Chondrocyte (in vitro differentiated cells): ENCODE measurements around the gene LSM14B. TPM values are rescaled to one million over a fixed set of nuclear protein-coding genes. Genes with fewer than 3 reads are reported as not detected.

Source experiments
- DNase-seq: peaks from one replicate; pipeline ENCODE4 v3.0.0; 2021; ENCODE audit warnings: mixed read lengths, low spot score
- H3K27ac Mint-ChIP-seq: one replicate; pipeline ENCODE4 v1.8.0; 2021; ENCODE audit warnings: mild to moderate bottlenecking, moderate library complexity, mixed read lengths; ENCODE audit not compliant: unreplicated experiment
- H3K27me3 Mint-ChIP-seq: 2 replicates; pipeline ENCODE4 v1.8.0; 2021; ENCODE audit warnings: low read depth, mixed read lengths
- H3K36me3 Mint-ChIP-seq: 2 replicates; pipeline ENCODE4 v1.8.0; 2021; ENCODE audit warnings: low read depth, mixed read lengths
- H3K4me1 Mint-ChIP-seq: 2 replicates; pipeline ENCODE4 v1.8.0; 2021; ENCODE audit warnings: low read depth, mild to moderate bottlenecking, mixed read lengths
- H3K4me3 Mint-ChIP-seq: one replicate; pipeline ENCODE4 v1.8.0; 2021; ENCODE audit warnings: mild to moderate bottlenecking, moderate library complexity, mixed read lengths; ENCODE audit not compliant: unreplicated experiment
- H3K9me3 Mint-ChIP-seq: 2 replicates; pipeline ENCODE4 v1.8.0; 2021; ENCODE audit warnings: low read depth, mixed read lengths
- CTCF ChIP-seq: fragments of 200-600 bp; sonication (generic); IDR thresholded peaks from 2 replicates; pipeline ENCODE4 v1.5.0; 2021; ENCODE audit warnings: antibody characterized with exemption, mild to moderate bottlenecking, moderate library complexity
- total RNA-seq: library from RNA; stranded (reverse); gene quantifications from 3 replicates; pipeline ENCODE4 v1.2.1, GENCODE V29; 2021

Gene LSM14B
- total RNA-seq, 1 donor from 2014 or later: 48.6 TPM

GRCh38 chr20:62179162-62179504 is 56.9 kb downstream of the LSM14B start:
- peaks cover 7% of the 10 kb centered on the region for H3K36me3 Mint-ChIP-seq
- no peaks in the 10 kb centered on the region for H3K27me3 Mint-ChIP-seq
- H3K4me3 Mint-ChIP-seq: no peak overlapping the region
- TF ChIP-seq CTCF: no peak
- peak; percentile 27 for DNase-seq
- H3K27ac Mint-ChIP-seq: no peak overlapping the region
- no peaks in the 10 kb centered on the region for H3K9me3 Mint-ChIP-seq
- peaks cover 18% of the 10 kb centered on the region for H3K4me1 Mint-ChIP-seq

GRCh38 chr20:62181808-62182207 is 59.5 kb downstream of the LSM14B start:
- no peak for TF ChIP-seq CTCF
- Mint-ChIP-seq H3K27me3 (no peaks in the 10 kb centered on the region), H3K4me3 (peak overlapping the region; percentile 86), H3K27ac (peak overlapping the region; percentile 91), H3K9me3 (no peaks in the 10 kb centered on the region), H3K36me3 (no peaks in the 10 kb centered on the region), H3K4me1 (peaks cover 35% of the 10 kb centered on the region)
- no peak for DNase-seq

GRCh38 chr20:62182469-62183425 is 60.5 kb downstream of the LSM14B start, which contains the start of gene MTG2:
MTG2 (plus strand) TSS chr20:62183028; CDS start chr20:62193421, 10,393 bp downstream.
- peak; percentile 97 for DNase-seq
- no peaks in the 10 kb centered on the region for H3K27me3 Mint-ChIP-seq
- H3K9me3 Mint-ChIP-seq: no peaks in the 10 kb centered on the region
- peaks cover 44% of the 10 kb centered on the region for H3K4me1 Mint-ChIP-seq
- peak within 1 kb of the TSS; percentile 91 for H3K27ac Mint-ChIP-seq
- H3K4me3 Mint-ChIP-seq: peak within 1 kb of the TSS; percentile 86
- H3K36me3 Mint-ChIP-seq: no peaks in the 10 kb centered on the region
- peak; percentile 23 for TF ChIP-seq CTCF

- no peak for TF ChIP-seq CTCF
- Mint-ChIP-seq H3K27me3 (no peaks in the 10 kb centered on the region), H3K4me3 (peak overlapping the region; percentile 86), H3K4me1 (peaks cover 49% of the 10 kb centered on the region), H3K27ac (peak overlapping the region; percentile 91), H3K36me3 (no peaks in the 10 kb centered on the region), H3K9me3 (no peaks in the 10 kb centered on the region)
- peak; percentile 8 for DNase-seq
These were observed 61.3 kb downstream of the LSM14B start for GRCh38 chr20:62183426-62184142.

Other genes starting within 250 kb of the LSM14B start
- gene TAF4, start 56.6 kb upstream of the LSM14B start, total RNA-seq: 11.5 to 16.3 TPM (median 14.8 TPM) in 3 replicates
- 218 to 238 TPM (median 226 TPM) in 3 replicates for gene PSMA7, start 20.9 kb downstream of the LSM14B start, total RNA-seq
- 13.3 to 14.8 TPM (median 13.4 TPM) in 3 replicates for gene SS18L1, start 21.3 kb downstream of the LSM14B start, total RNA-seq
- 22.3 to 28.3 TPM (median 22.6 TPM) in 3 replicates for gene MTG2, start 60.6 kb downstream of the LSM14B start, total RNA-seq
- not detected in 3 replicates for gene HRH3, start 97.8 kb downstream of the LSM14B start, total RNA-seq
- 44.4 to 49.0 TPM (median 48.3 TPM) in 3 replicates for gene OSBPL2, start 116.0 kb downstream of the LSM14B start, total RNA-seq
- gene ADRM1, start 180.5 kb downstream of the LSM14B start, total RNA-seq: 83.0 to 94.7 TPM (median 87.2 TPM) in 3 replicates
- 156 to 368 TPM (median 355 TPM) in 3 replicates for gene LAMA5, start 244.8 kb downstream of the LSM14B start, total RNA-seq